ENCODE data around the gene AMPD3.

The AMPD3 gene

DNA sequence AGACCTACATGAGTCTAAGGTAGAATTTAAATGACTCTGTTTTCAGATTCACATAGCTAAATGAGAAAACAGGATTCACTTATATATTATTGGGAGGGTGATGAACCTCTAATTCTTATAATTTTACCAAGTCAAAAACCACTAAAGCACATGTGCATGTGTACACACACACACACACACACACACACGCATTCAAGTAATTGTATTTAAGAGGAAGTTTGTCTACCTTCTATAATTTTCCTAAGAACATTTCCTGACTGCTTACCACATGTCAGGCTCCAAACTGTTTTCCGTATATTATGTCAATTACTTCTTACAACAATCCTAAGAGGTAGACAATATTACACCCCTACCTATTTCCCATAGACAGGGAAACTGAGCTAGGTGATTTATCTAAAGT is 79.3 kb downstream of the AMPD3 start:
- Histone ChIP-seq H4K91ac (ENCODE audit: low read length) (no peak overlapping the region), H3K18ac (ENCODE audit: low read depth in 1 of 2, low read length in 2 of 2) (no peak overlapping the region), H3K9me3 (ENCODE audit: control insufficient read depth, low read length) (no peaks in the 10 kb centered on the region), H2BK12ac (ENCODE audit: low read length in 2 of 2) (no peak overlapping the region), H3K79me1 (replicated peaks; ENCODE audit: low read length, poor library complexity, severe bottlenecking) (peaks cover 14% of the 10 kb centered on the region), H2AFZ (ENCODE audit: low read depth, low read length) (no peak overlapping the region), H3K14ac (ENCODE audit: low read length in 2 of 2) (no peak overlapping the region), H2BK120ac (ENCODE audit: low read depth, low read length) (no peak overlapping the region), H3K9ac (ENCODE audit: low read length) (no peak overlapping the region), H3K4me3 (ENCODE audit: insufficient read depth in 1 of 2, low read depth in 1 of 2, low read length in 2 of 2) (no peak overlapping the region), H3K4ac (ENCODE audit: low read depth in 1 of 2, low read length in 2 of 2) (no peak overlapping the region), H2AK5ac (ENCODE audit: low read length, severe bottlenecking) (no peak overlapping the region), H2BK5ac (ENCODE audit: low read depth, low read length, poor library complexity, severe bottlenecking) (no peak overlapping the region), H3K23ac (ENCODE audit: low read length in 2 of 2) (no peak overlapping the region), H3K4me2 (ENCODE audit: low read length, poor library complexity, severe bottlenecking) (no peak overlapping the region), H3K4me1 (ENCODE audit: control insufficient read depth, insufficient read depth, low read depth, low read length) (no peaks in the 10 kb centered on the region), H3K27ac (ENCODE audit: low read length, poor library complexity, severe bottlenecking) (no peak overlapping the region), H3K27me3 (ENCODE audit: control insufficient read depth in 1 of 2, insufficient read depth in 1 of 2, low read length in 2 of 2) (no peaks in the 10 kb centered on the region), H2BK15ac (ENCODE audit: low read depth, poor library complexity, severe bottlenecking) (no peak overlapping the region), H3K36me3 (ENCODE audit: control insufficient read depth in 1 of 2, insufficient read depth in 2 of 2, low read depth in 1 of 2, low read length in 2 of 2) (peaks cover 0 to 46% of the 10 kb centered on the region in 2 experiments), H4K8ac (ENCODE audit: low read length) (no peak overlapping the region)
- WGBS = 94% methylated on average over 2 of the region's 2 CpGs
- DNase-seq = no peak

DNA sequence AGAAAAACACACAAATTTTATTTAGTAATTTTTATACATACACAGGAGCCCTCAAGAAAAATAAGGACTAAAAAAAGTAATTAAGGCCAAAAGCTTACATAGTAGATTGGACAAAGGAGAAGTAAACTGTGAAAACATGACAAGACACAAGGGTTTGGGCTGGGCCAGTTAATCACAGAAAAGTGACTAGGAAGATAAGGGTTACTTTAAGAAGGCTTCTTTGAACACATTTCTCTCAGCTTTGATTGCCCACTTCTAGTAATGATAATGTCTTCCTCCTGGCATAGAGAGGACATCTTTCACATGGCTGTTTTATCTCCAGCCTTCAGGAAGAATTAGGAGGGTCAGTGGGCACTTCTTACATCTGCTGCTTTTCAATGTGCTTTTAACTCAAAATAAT is 82.5 kb downstream of the AMPD3 start:
- Histone ChIP-seq H3K4me3 (ENCODE audit: insufficient read depth in 1 of 2, low read depth in 1 of 2, low read length in 2 of 2) (no peak overlapping the region), H3K23ac (ENCODE audit: low read length in 2 of 2) (no peak overlapping the region), H2BK120ac (ENCODE audit: low read depth, low read length) (no peak overlapping the region), H3K4me1 (ENCODE audit: control insufficient read depth, insufficient read depth, low read depth, low read length) (no peaks in the 10 kb centered on the region), H3K36me3 (ENCODE audit: control insufficient read depth in 1 of 2, insufficient read depth in 2 of 2, low read depth in 1 of 2, low read length in 2 of 2) (peaks cover 0 to 15% of the 10 kb centered on the region in 2 experiments), H3K4ac (ENCODE audit: low read depth in 1 of 2, low read length in 2 of 2) (no peak overlapping the region), H3K27ac (ENCODE audit: low read length, poor library complexity, severe bottlenecking) (no peak overlapping the region), H4K8ac (ENCODE audit: low read length) (no peak overlapping the region), H3K14ac (ENCODE audit: low read length in 2 of 2) (no peak overlapping the region), H2BK15ac (ENCODE audit: low read depth, poor library complexity, severe bottlenecking) (no peak overlapping the region), H2BK12ac (ENCODE audit: low read length in 2 of 2) (no peak overlapping the region), H2AK5ac (ENCODE audit: low read length, severe bottlenecking) (no peak overlapping the region), H3K27me3 (ENCODE audit: control insufficient read depth in 1 of 2, insufficient read depth in 1 of 2, low read length in 2 of 2) (no peaks in the 10 kb centered on the region), H3K18ac (ENCODE audit: low read depth in 1 of 2, low read length in 2 of 2) (no peak overlapping the region), H2BK5ac (ENCODE audit: low read depth, low read length, poor library complexity, severe bottlenecking) (no peak overlapping the region), H2AFZ (ENCODE audit: low read depth, low read length) (no peak overlapping the region), H4K91ac (ENCODE audit: low read length) (no peak overlapping the region), H3K9me3 (ENCODE audit: control insufficient read depth, low read length) (no peaks in the 10 kb centered on the region), H3K79me1 (replicated peaks; ENCODE audit: low read length, poor library complexity, severe bottlenecking) (peaks cover 15% of the 10 kb centered on the region), H3K4me2 (ENCODE audit: low read length, poor library complexity, severe bottlenecking) (no peak overlapping the region), H3K9ac (ENCODE audit: low read length) (no peak overlapping the region)
- no peak for DNase-seq

DNA sequence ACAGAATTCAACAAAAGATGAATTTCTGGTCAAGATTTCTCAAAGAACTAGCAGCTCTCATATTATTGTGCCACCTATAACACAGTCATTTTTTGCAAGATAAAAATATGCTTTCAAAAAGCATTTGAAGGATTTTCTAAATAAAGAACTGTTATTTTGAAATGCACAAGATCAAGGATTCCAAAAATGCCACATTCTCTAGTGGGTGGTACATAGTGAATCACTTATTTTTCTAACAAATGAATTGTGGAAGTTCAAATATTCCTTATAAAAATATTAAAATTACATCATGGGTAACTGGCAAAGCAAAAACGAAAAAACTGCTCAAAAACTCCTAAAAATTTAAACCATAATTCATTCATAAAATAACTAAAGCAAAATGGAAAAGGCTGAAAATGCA is 83.9 kb downstream of the AMPD3 start:
- H2AK5ac ChIP-seq (ENCODE audit: low read length, severe bottlenecking) = no peak overlapping the region
- H2BK120ac ChIP-seq (ENCODE audit: low read depth, low read length) = no peak overlapping the region
- H2BK5ac ChIP-seq (ENCODE audit: low read depth, low read length, poor library complexity, severe bottlenecking) = no peak overlapping the region
- no peak overlapping the region for H3K18ac ChIP-seq (ENCODE audit: low read depth in 1 of 2, low read length in 2 of 2)
- peak overlapping the region in 1 of 2 experiments; percentile 51 for H3K4me3 ChIP-seq (ENCODE audit: insufficient read depth in 1 of 2, low read depth in 1 of 2, low read length in 2 of 2)
- no peak overlapping the region for H2BK12ac ChIP-seq (ENCODE audit: low read length in 2 of 2)
- no peak overlapping the region for H4K91ac ChIP-seq (ENCODE audit: low read length)
- DNase-seq = no peak
- no peak overlapping the region for H3K27ac ChIP-seq (ENCODE audit: low read length, poor library complexity, severe bottlenecking)
- H3K4ac ChIP-seq (ENCODE audit: low read depth in 1 of 2, low read length in 2 of 2) = no peak overlapping the region
- WGBS = 20% methylated on average over 1 of the region's 1 CpG
- no peak overlapping the region for H2AFZ ChIP-seq (ENCODE audit: low read depth, low read length)
- no peaks in the 10 kb centered on the region for H3K27me3 ChIP-seq (ENCODE audit: control insufficient read depth in 1 of 2, insufficient read depth in 1 of 2, low read length in 2 of 2)
- no peak overlapping the region for H3K4me2 ChIP-seq (ENCODE audit: low read length, poor library complexity, severe bottlenecking)
- H3K79me1 ChIP-seq (replicated peaks; ENCODE audit: low read length, poor library complexity, severe bottlenecking) = peaks cover 15% of the 10 kb centered on the region
- no peaks in the 10 kb centered on the region for H3K4me1 ChIP-seq (ENCODE audit: control insufficient read depth, insufficient read depth, low read depth, low read length)
- H3K23ac ChIP-seq (ENCODE audit: low read length in 2 of 2) = no peak overlapping the region
- H4K8ac ChIP-seq (ENCODE audit: low read length) = no peak overlapping the region
- H2BK15ac ChIP-seq (ENCODE audit: low read depth, poor library complexity, severe bottlenecking) = no peak overlapping the region
- peaks cover 0 to 3% of the 10 kb centered on the region in 2 experiments for H3K36me3 ChIP-seq (ENCODE audit: control insufficient read depth in 1 of 2, insufficient read depth in 2 of 2, low read depth in 1 of 2, low read length in 2 of 2)
- H3K9ac ChIP-seq (ENCODE audit: low read length) = peak overlapping the region; percentile 27
- H3K9me3 ChIP-seq (ENCODE audit: control insufficient read depth, low read length) = no peaks in the 10 kb centered on the region
- H3K14ac ChIP-seq (ENCODE audit: low read length in 2 of 2) = no peak overlapping the region

DNA sequence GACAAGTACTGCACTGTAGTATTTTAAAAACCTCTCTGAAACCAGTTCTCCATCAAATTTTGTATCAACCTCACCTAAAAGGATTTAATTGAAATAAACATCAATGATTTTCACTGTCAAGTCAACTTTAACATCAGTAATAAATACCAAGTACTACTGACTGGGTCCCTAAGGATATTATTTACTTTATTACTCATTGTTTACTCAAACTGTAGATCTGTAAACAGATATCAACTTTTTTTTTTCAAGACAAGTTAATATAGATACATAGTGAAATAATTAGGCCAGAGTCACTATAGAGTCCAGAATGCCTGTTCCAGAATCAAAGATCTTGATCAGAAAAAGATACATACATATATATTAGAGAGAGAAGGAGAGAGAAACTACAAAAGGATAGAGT is 84.3 kb downstream of the AMPD3 start:
- H2BK15ac ChIP-seq (ENCODE audit: low read depth, poor library complexity, severe bottlenecking) = no peak overlapping the region
- H2AK5ac ChIP-seq (ENCODE audit: low read length, severe bottlenecking) = no peak overlapping the region
- H4K8ac ChIP-seq (ENCODE audit: low read length) = no peak overlapping the region
- DNase-seq = no peak
- H3K27me3 ChIP-seq (ENCODE audit: control insufficient read depth in 1 of 2, insufficient read depth in 1 of 2, low read length in 2 of 2) = no peaks in the 10 kb centered on the region
- no peak overlapping the region for H2BK120ac ChIP-seq (ENCODE audit: low read depth, low read length)
- H3K27ac ChIP-seq (ENCODE audit: low read length, poor library complexity, severe bottlenecking) = no peak overlapping the region
- no peak overlapping the region for H2BK12ac ChIP-seq (ENCODE audit: low read length in 2 of 2)
- H2BK5ac ChIP-seq (ENCODE audit: low read depth, low read length, poor library complexity, severe bottlenecking) = no peak overlapping the region
- H2AFZ ChIP-seq (ENCODE audit: low read depth, low read length) = no peak overlapping the region
- no peaks in the 10 kb centered on the region for H3K4me1 ChIP-seq (ENCODE audit: control insufficient read depth, insufficient read depth, low read depth, low read length)
- H3K18ac ChIP-seq (ENCODE audit: low read depth in 1 of 2, low read length in 2 of 2) = no peak overlapping the region
- no peak overlapping the region for H4K91ac ChIP-seq (ENCODE audit: low read length)
- peak overlapping the region in 1 of 2 experiments; percentile 51 for H3K4me3 ChIP-seq (ENCODE audit: insufficient read depth in 1 of 2, low read depth in 1 of 2, low read length in 2 of 2)
- H3K36me3 ChIP-seq (ENCODE audit: control insufficient read depth in 1 of 2, insufficient read depth in 2 of 2, low read depth in 1 of 2, low read length in 2 of 2) = no peaks in the 10 kb centered on the region
- peaks cover 15% of the 10 kb centered on the region for H3K79me1 ChIP-seq (replicated peaks; ENCODE audit: low read length, poor library complexity, severe bottlenecking)
- no peak overlapping the region for H3K4ac ChIP-seq (ENCODE audit: low read depth in 1 of 2, low read length in 2 of 2)
- H3K14ac ChIP-seq (ENCODE audit: low read length in 2 of 2) = no peak overlapping the region
- H3K9me3 ChIP-seq (ENCODE audit: control insufficient read depth, low read length) = no peaks in the 10 kb centered on the region
- H3K4me2 ChIP-seq (ENCODE audit: low read length, poor library complexity, severe bottlenecking) = no peak overlapping the region
- H3K9ac ChIP-seq (ENCODE audit: low read length) = peak overlapping the region; percentile 27
- H3K23ac ChIP-seq (ENCODE audit: low read length in 2 of 2) = no peak overlapping the region
